IMR-90 (cell line): ENCODE data around the gene FBXL19. TPM values are rescaled to one million over a fixed set of nuclear protein-coding genes. Genes with fewer than 3 reads are reported as not detected.

Experiments used
- ATAC-seq: fragments of 200-7000 bp; cut with Tn5 transposase; 2 replicates; pipeline ENCODE4 v1.9.1; 2020; ENCODE audit warnings: low read depth, mild to moderate bottlenecking, moderate library complexity
- BruUV-seq: library from RNA; stranded (reverse); fragments of 400-500 nt; replicated peaks from 2 replicates; lab custom pipeline; 2021; lab: Mats Ljungman, UMichigan
- CTCF ChIA-PET: fragments of 300-600 bp; formaldehyde crosslinking; extraction: SDS; loops from one replicate; lab custom pipeline; 2021; ENCODE audit warnings: antibody characterized with exemption; lab: Yijun Ruan, JAX
- POLR2A ChIA-PET: fragments of 300-600 bp; sonication (Branson Sonifier 250); formaldehyde crosslinking; loops from one replicate; lab custom pipeline; 2022; ENCODE audit warnings: antibody characterized with exemption; ENCODE audit not compliant: unreplicated experiment; lab: Charles Lee
- DNase-seq: peaks from one replicate; pipeline ENCODE4 v3.0.0; 2013
- H2AFZ ChIP-seq: replicated peaks from 2 replicates; pipeline ENCODE3; 2013; ENCODE audit warnings: low read length, mild to moderate bottlenecking; ENCODE audit not compliant: poor library complexity
- H2AK5ac ChIP-seq: 2 replicates; pipeline ENCODE4 v1.6.1; 2013; ENCODE audit warnings: low read depth, low read length, inconsistent platforms
- H2AK9ac ChIP-seq: replicated peaks from 2 replicates; pipeline ENCODE3; 2013; ENCODE audit warnings: mild to moderate bottlenecking, low read depth, low read length, moderate library complexity; ENCODE audit not compliant: poor library complexity
- H2BK120ac ChIP-seq: 2 replicates; pipeline ENCODE4 v1.6.1; 2013; ENCODE audit warnings: low read depth, low read length, inconsistent platforms
- H2BK15ac ChIP-seq: 3 replicates; pipeline ENCODE4 v1.6.1; 2013; ENCODE audit warnings: low read depth, low read length, inconsistent platforms
- H2BK20ac ChIP-seq: 2 replicates; pipeline ENCODE4 v1.6.1; 2013; ENCODE audit warnings: low read depth, mild to moderate bottlenecking, inconsistent platforms, low read length, moderate library complexity
- H2BK5ac ChIP-seq: 2 replicates; pipeline ENCODE4 v1.6.1; 2013; ENCODE audit warnings: mild to moderate bottlenecking, low read depth, low read length, inconsistent platforms; ENCODE audit not compliant: poor library complexity, severe bottlenecking
- H3K14ac ChIP-seq: replicated peaks from 2 replicates; pipeline ENCODE4 v1.6.1; 2013; ENCODE audit warnings: low read depth, low read length, inconsistent platforms
- H3K18ac ChIP-seq: 2 replicates; pipeline ENCODE4 v1.6.1; 2013; ENCODE audit warnings: low read depth, low read length, control low read depth
- H3K23ac ChIP-seq: 2 replicates; pipeline ENCODE4 v1.6.1; 2013; ENCODE audit warnings: low read depth, low read length, inconsistent platforms
- H3K27ac ChIP-seq: 2 replicates; pipeline ENCODE4 v1.5.1; 2013; ENCODE audit warnings: mild to moderate bottlenecking, control low read depth, low read length; ENCODE audit not compliant: insufficient read depth
- H3K27me3 ChIP-seq: 2 replicates; pipeline ENCODE4 v1.6.1; 2013; ENCODE audit warnings: low read length; ENCODE audit not compliant: control insufficient read depth, insufficient read depth
- H3K36me3 ChIP-seq: 2 replicates; pipeline ENCODE4 v1.6.1; 2013; ENCODE audit warnings: low read length, mixed read lengths; ENCODE audit not compliant: control insufficient read depth, insufficient read depth
- H3K4ac ChIP-seq: 2 replicates; pipeline ENCODE4 v1.6.1; 2013; ENCODE audit warnings: low read depth, low read length, inconsistent platforms
- H3K4me1 ChIP-seq: 2 replicates; pipeline ENCODE4 v1.6.1; 2013; ENCODE audit warnings: low read length, mixed read lengths; ENCODE audit not compliant: control insufficient read depth, insufficient read depth
- H3K4me2 ChIP-seq: 2 replicates; pipeline ENCODE4 v1.6.1; 2013; ENCODE audit warnings: low read depth, mild to moderate bottlenecking, control low read depth, low read length, moderate library complexity
- H3K4me3 ChIP-seq: 2 replicates; pipeline ENCODE4 v1.5.1; 2013; ENCODE audit warnings: low read depth, mild to moderate bottlenecking, control low read depth, low read length, moderate library complexity; ENCODE audit not compliant: insufficient read depth
- H3K56ac ChIP-seq: 2 replicates; pipeline ENCODE4 v1.6.1; 2013; ENCODE audit warnings: low read length, inconsistent platforms; ENCODE audit not compliant: insufficient read depth; ENCODE audit errors: extremely low read depth
- H3K79me1 ChIP-seq, 2 experiments: 2 replicates each; pipeline ENCODE4 v1.6.1; 2013; ENCODE audit warnings: low read length in 2 of 2, inconsistent platforms in 1 of 2, low read depth in 1 of 2
- H3K9ac ChIP-seq: 2 replicates; pipeline ENCODE4 v1.6.1; 2013; ENCODE audit warnings: low read depth, low read length, control low read depth
- H3K9me1 ChIP-seq: 2 replicates; pipeline ENCODE4 v1.6.1; 2013; ENCODE audit warnings: low read length, inconsistent platforms; ENCODE audit not compliant: insufficient read depth
- H3K9me3 ChIP-seq: 2 replicates; pipeline ENCODE4 v1.6.1; 2013; ENCODE audit warnings: low read length; ENCODE audit not compliant: control insufficient read depth, insufficient read depth
- H4K20me1 ChIP-seq: 2 replicates; pipeline ENCODE4 v1.6.1; 2013; ENCODE audit warnings: low read length, inconsistent platforms; ENCODE audit not compliant: insufficient read depth
- H4K5ac ChIP-seq: 2 replicates; pipeline ENCODE4 v1.6.1; 2013; ENCODE audit warnings: mild to moderate bottlenecking, low read depth, low read length, control low read depth
- H4K8ac ChIP-seq, 2 experiments: 2 replicates each; pipeline ENCODE4 v1.6.1; 2013; ENCODE audit warnings: low read depth in 2 of 2, low read length in 2 of 2, control low read depth in 1 of 2, inconsistent platforms in 1 of 2
- H4K91ac ChIP-seq: 2 replicates; pipeline ENCODE4 v1.6.1; 2013; ENCODE audit warnings: low read depth, low read length, inconsistent platforms; ENCODE audit not compliant: insufficient read depth
- BHLHE40 ChIP-seq: fragments of 150-350 bp; IDR thresholded peaks from 2 replicates; pipeline ENCODE4 v1.6.1; 2016; ENCODE audit warnings: mild to moderate bottlenecking, low read depth, low read length
- CEBPB ChIP-seq: IDR thresholded peaks from 2 replicates; pipeline ENCODE4 v1.6.1; 2012; ENCODE audit warnings: low read depth, low read length, improper control_type of control experiment
- CHD1 ChIP-seq: IDR thresholded peaks from 2 replicates; pipeline ENCODE4 v1.6.1; 2012; ENCODE audit warnings: low read depth, low read length, improper control_type of control experiment
- CTCF ChIP-seq: conservative IDR thresholded peaks from 2 replicates; pipeline ENCODE4 v1.5.1; 2012; ENCODE audit warnings: mild to moderate bottlenecking, low read depth, low read length, improper control_type of control experiment
- ELK1 ChIP-seq: fragments of 150-350 bp; IDR thresholded peaks from 2 replicates; pipeline ENCODE4 v1.6.1; 2016; ENCODE audit warnings: low read depth, mild to moderate bottlenecking, low read length, moderate library complexity, borderline replicate concordance
- FOS ChIP-seq: fragments of 150-350 bp; IDR thresholded peaks from 2 replicates; pipeline ENCODE4 v1.6.1; 2016; ENCODE audit warnings: low read depth, low read length
- MAFK ChIP-seq: IDR thresholded peaks from 2 replicates; pipeline ENCODE4 v1.6.1; 2012; ENCODE audit warnings: low read depth, low read length, improper control_type of control experiment
- MAZ ChIP-seq: IDR thresholded peaks from 2 replicates; pipeline ENCODE4 v1.6.1; 2012; ENCODE audit warnings: low read depth, mild to moderate bottlenecking, low read length, improper control_type of control experiment, moderate library complexity, borderline replicate concordance
- NFE2L2 ChIP-seq: fragments of 150-350 bp; IDR thresholded peaks from 2 replicates; pipeline ENCODE4 v1.6.1; 2016; ENCODE audit warnings: low read depth, mild to moderate bottlenecking, low read length
- POLR2A ChIP-seq: IDR thresholded peaks from 2 replicates; pipeline ENCODE4 v1.6.1; 2012; ENCODE audit warnings: mild to moderate bottlenecking, low read depth, low read length
- RCOR1 ChIP-seq: IDR thresholded peaks from 2 replicates; pipeline ENCODE4 v1.6.1; 2012; ENCODE audit warnings: mild to moderate bottlenecking, low read length, improper control_type of control experiment; ENCODE audit not compliant: insufficient replicate concordance
- SMC3 ChIP-seq: fragments of 150-350 bp; IDR thresholded peaks from 2 replicates; pipeline ENCODE4 v1.6.1; 2016; ENCODE audit warnings: low read depth, mild to moderate bottlenecking, antibody characterized with exemption, low read length, moderate library complexity
- USF2 ChIP-seq: fragments of 150-350 bp; IDR thresholded peaks from 2 replicates; pipeline ENCODE4 v1.6.1; 2017; ENCODE audit warnings: mild to moderate bottlenecking, antibody characterized with exemption, low read length, low read depth
- WGBS, 2 experiments: methylation state at CpG; one replicate each; pipeline versions ENCODE4 v1.1.5 to v1.1.7; 2013; ENCODE audit warnings: missing lambda C conversion rate in 2 of 2; ENCODE audit not compliant: insufficient read length in 1 of 2; ENCODE audit errors: extremely low coverage in 2 of 2; 5-methylcytosine and 5-hydroxymethylcytosine counted together
- dilution Hi-C: fragments of 300-500 bp; cut with HindIII; formaldehyde crosslinking; loops from one replicate; pipeline ENCODE4 v1.14.3; 2018; ENCODE audit warnings: low sequenced_read_pairs; ENCODE audit not compliant: unreplicated experiment
- in situ Hi-C: fragments of 300-500 bp; cut with MboI; formaldehyde crosslinking; loops from 3 replicates; pipeline ENCODE4 v1.14.3; 2019; ENCODE audit warnings: low sequenced_read_pairs, inconsistent platforms, mixed read lengths
- intact Hi-C: fragments of 100-400 bp; cut with micrococcal nuclease; formaldehyde crosslinking; loops from 2 replicates; pipeline ENCODE4 v1.10.0; 2022
- polyA plus RNA-seq, 3 experiments: library from polyadenylated mRNA; depleted of rRNA; stranded (reverse); fragments of >200 nt; gene quantifications; 2 replicates each; pipeline ENCODE4 v1.2.3, GENCODE V29; 2012; ENCODE audit warnings: low replicate concordance in 1 of 3
- total RNA-seq: library from RNA; depleted of rRNA; stranded (reverse); fragments of >200 nt; gene quantifications from 2 replicates; pipeline ENCODE4 v1.2.3, GENCODE V29; 2012

The FBXL19 gene
- total and polyA plus RNA-seq, 2 of the 4 experiments (the other 2 are of a cell fraction), result 5.0 to 13.8 TPM

GRCh38 chr16:30983289-30983889 lies 60.0 kb downstream of the FBXL19 start:
- intact Hi-C loops (no loop called here), in situ Hi-C loops (loop anchor here (10.0 to 25.0 kb wide), 3 partner anchors 101 to 881 kb away; partner anchors contain the start of gene PRSS53), dilution Hi-C loops (no loop called here)
- Histone ChIP-seq H2BK5ac (no peak overlapping the region), H3K9me3 (no peaks in the 10 kb centered on the region), H3K27me3 (no peaks in the 10 kb centered on the region), H4K5ac (no peak overlapping the region), H3K4me1 (peaks cover 8% of the 10 kb centered on the region), H4K8ac (no peak overlapping the region), H4K20me1 (no peaks in the 10 kb centered on the region), H3K9me1 (no peaks in the 10 kb centered on the region; the same call in none of the 2 replicates), H2AFZ (no peak overlapping the region), H3K9ac (no peak overlapping the region), H2BK20ac (no peak overlapping the region), H3K79me1 (peaks cover 0 to 16% of the 10 kb centered on the region in 2 experiments; a peak in 2 of 4 replicates), H3K27ac (no peak overlapping the region), H2BK15ac (no peak overlapping the region), H3K14ac (no peak overlapping the region), H2BK120ac (no peak overlapping the region), H3K56ac (no peak overlapping the region), H2AK9ac (no peak overlapping the region), H3K4ac (no peak overlapping the region), H2AK5ac (no peak overlapping the region), H3K4me3 (no peak overlapping the region), H3K18ac (no peak overlapping the region), H3K4me2 (no peak overlapping the region), H4K91ac (no peak overlapping the region), H3K36me3 (peaks cover 43% of the 10 kb centered on the region), H3K23ac (no peak overlapping the region)
- no peak for TF ChIP-seq BHLHE40
- no peak for TF ChIP-seq SMC3
- TF ChIP-seq CHD1, result no peak
- TF ChIP-seq MAZ, result no peak
- TF ChIP-seq USF2, result no peak
- TF ChIP-seq ELK1, result no peak
- TF ChIP-seq MAFK, result no peak
- no peak for TF ChIP-seq CEBPB
- no peak for TF ChIP-seq POLR2A
- no peak for TF ChIP-seq FOS
- no peak for TF ChIP-seq RCOR1
- TF ChIP-seq NFE2L2, result no peak
- TF ChIP-seq CTCF, result no peak
- ATAC-seq (no peak), DNase-seq (no peak)
- ChIA-PET POLR2A (interaction anchor here (1.6 kb wide), 1 partner anchor 90 kb away, joined by 6 read pairs; the partner anchor contains the start of genes ZNF646 and ZNF668), CTCF (interaction anchor here (0.5 to 1.0 kb wide), 2 partner anchors 469 to 890 kb away, joined by 4 read pairs; partner anchors contain the start of gene ZNF267)
- no TSS peak for BruUV-seq
- WGBS, 2 experiments, result 90% methylated on average over 21 of the region's 25 CpGs; no CpG with 5 or more reads in 1 of the 2 experiments
